GM12878 (cell line): ENCODE measurements around the gene B3GNT2. TPM values are rescaled to one million over a fixed set of nuclear protein-coding genes. Genes with fewer than 3 reads are reported as not detected.

Experiments used
- BMI1 ChIP-seq: fragments of 450-650 bp; IDR thresholded peaks from 2 replicates; pipeline ENCODE4 v1.6.1; 2016; ENCODE audit warnings: mild to moderate bottlenecking, moderate library complexity, borderline replicate concordance
- CBX5 ChIP-seq: sonication (generic); IDR thresholded peaks from 2 replicates; pipeline ENCODE4 v1.6.1; 2016; ENCODE audit warnings: low read depth, moderate library complexity, mild to moderate bottlenecking, inconsistent platforms
- DPF2 ChIP-seq: fragments of 450-650 bp; IDR thresholded peaks from 2 replicates; pipeline ENCODE4 v1.6.1; 2017; ENCODE audit warnings: mild to moderate bottlenecking
- EP300 ChIP-seq, 2 experiments: fragments of 150-350 bp in 1 of 2; IDR thresholded peaks; 2 replicates each; pipeline ENCODE4 v1.6.1; 2011 to 2012; ENCODE audit warnings: low read depth in 2 of 2, low read length in 2 of 2, borderline replicate concordance in 1 of 2, improper control_type of control experiment in 1 of 2, inconsistent platforms in 1 of 2; ENCODE audit not compliant: control insufficient read depth in 1 of 2
- ESRRA ChIP-seq: IDR thresholded peaks from 2 replicates; pipeline ENCODE4 v1.6.1; 2012; ENCODE audit warnings: mild to moderate bottlenecking, low read length, improper control_type of control experiment
- EZH2 ChIP-seq: IDR thresholded peaks from 2 replicates; pipeline ENCODE4 v1.6.1; 2012; ENCODE audit warnings: low read depth, mild to moderate bottlenecking, control low read depth, inconsistent platforms, low read length, borderline replicate concordance; ENCODE audit not compliant: control insufficient read depth
- FOS ChIP-seq: IDR thresholded peaks from 3 replicates; pipeline ENCODE4 v1.6.1; 2011; ENCODE audit warnings: borderline replicate concordance; ENCODE audit not compliant: insufficient read length; ENCODE audit errors: extremely low read depth
- IRF4 ChIP-seq: IDR thresholded peaks from 2 replicates; pipeline ENCODE4 v1.6.1; 2011; ENCODE audit warnings: low read depth, low read length
- JUND ChIP-seq: IDR thresholded peaks from 2 replicates; pipeline ENCODE4 v1.6.1; 2012; ENCODE audit warnings: low read depth, mild to moderate bottlenecking, low read length, improper control_type of control experiment, moderate library complexity
- MYB ChIP-seq: fragments of 150-350 bp; IDR thresholded peaks from 2 replicates; pipeline ENCODE4 v1.6.1; 2014; ENCODE audit warnings: mild to moderate bottlenecking, low read depth, low read length, borderline replicate concordance
- NBN ChIP-seq: fragments of 450-650 bp; IDR thresholded peaks from 2 replicates; pipeline ENCODE4 v1.6.1; 2016
- NFIC ChIP-seq: IDR thresholded peaks from 2 replicates; pipeline ENCODE4 v1.6.1; 2012; ENCODE audit warnings: low read depth, mild to moderate bottlenecking, inconsistent platforms, low read length, moderate library complexity
- NR2C1 ChIP-seq: fragments of 450-650 bp; IDR thresholded peaks from 2 replicates; pipeline ENCODE4 v1.6.1; 2017; ENCODE audit warnings: antibody characterized with exemption, mild to moderate bottlenecking, moderate library complexity
- PML ChIP-seq: IDR thresholded peaks from 2 replicates; pipeline ENCODE4 v1.6.1; 2012; ENCODE audit warnings: low read length, inconsistent platforms
- RAD51 ChIP-seq: fragments of 450-650 bp; IDR thresholded peaks from 2 replicates; pipeline ENCODE4 v1.6.1; 2016; ENCODE audit warnings: moderate library complexity, mild to moderate bottlenecking, inconsistent platforms
- RB1 ChIP-seq: fragments of 450-650 bp; formaldehyde crosslinking; IDR thresholded peaks from 2 replicates; pipeline ENCODE4 v1.6.1; 2017; ENCODE audit warnings: mild to moderate bottlenecking, borderline replicate concordance
- SMARCA5 ChIP-seq: fragments of 450-650 bp; IDR thresholded peaks from 2 replicates; pipeline ENCODE4 v1.6.1; 2017; ENCODE audit warnings: mild to moderate bottlenecking
- ZNF207 ChIP-seq: fragments of 450-650 bp; IDR thresholded peaks from 2 replicates; pipeline ENCODE4 v1.6.1; 2014; ENCODE audit warnings: antibody characterized with exemption, mild to moderate bottlenecking, borderline replicate concordance
- ZNF217 ChIP-seq: fragments of 450-650 bp; IDR thresholded peaks from 2 replicates; pipeline ENCODE4 v1.6.1; 2017; ENCODE audit warnings: antibody characterized with exemption, mild to moderate bottlenecking
- polyA plus RNA-seq, 11 experiments: library from polyadenylated mRNA; depleted of rRNA in 4 of 11; unstranded in 6 of 11; stranded (reverse) in 5 of 11; fragments of >200 nt; fragmentation: Nextera tagmentation in 4 of 11; fragmentation: Illumina TruSeq in 1 of 11; extraction: Ambion mirVana in 4 of 11; extraction: Trizol in 1 of 11; gene quantifications; 1 replicate in 1 of 11; 2 replicates in 10 of 11; pipeline versions ENCODE4 v1.2.1 to v1.2.3, GENCODE V29; 2011 to 2016; ENCODE audit warnings: inconsistent platforms in 2 of 11, missing spikeins in 2 of 11, low read depth in 1 of 11
- total RNA-seq, 4 experiments: library from RNA; depleted of rRNA in 3 of 4; stranded (reverse); fragments of >200 nt in 3 of 4; fragmentation: Illumina TruSeq in 1 of 4; extraction: Trizol in 1 of 4; gene quantifications; 2 replicates each; pipeline versions ENCODE4 v1.2.1 to v1.2.3, GENCODE V29; 2013 to 2021
- TF ChIP-seq, protein P1 (sequence below): IDR thresholded peaks from 2 replicates; pipeline ENCODE4 v1.6.1; 2011; ENCODE audit warnings: low read depth, low read length, improper control_type of control experiment, borderline replicate concordance
- TF ChIP-seq, protein P2 (sequence below): fragments of 450-650 bp; IDR thresholded peaks from 2 replicates; pipeline ENCODE4 v1.6.1; 2017; ENCODE audit warnings: low read depth, mild to moderate bottlenecking, moderate library complexity
- TF ChIP-seq, protein P3 (sequence below): IDR thresholded peaks from 2 replicates; pipeline ENCODE4 v1.6.1; 2012; ENCODE audit warnings: mild to moderate bottlenecking, low read depth, low read length
- TF ChIP-seq, protein P4 (sequence below): fragments of 450-650 bp; IDR thresholded peaks from 2 replicates; pipeline ENCODE4 v1.6.1; 2018; ENCODE audit warnings: borderline replicate concordance, mild to moderate bottlenecking; ENCODE audit not compliant: partially characterized antibody

B3GNT2 gene
- total and polyA plus RNA-seq, 10 of the 15 experiments (the other 5 are each of a cell fraction or from before 2014, with no cell fraction given): 19.7 to 103 (median 76.3) TPM

DNA sequence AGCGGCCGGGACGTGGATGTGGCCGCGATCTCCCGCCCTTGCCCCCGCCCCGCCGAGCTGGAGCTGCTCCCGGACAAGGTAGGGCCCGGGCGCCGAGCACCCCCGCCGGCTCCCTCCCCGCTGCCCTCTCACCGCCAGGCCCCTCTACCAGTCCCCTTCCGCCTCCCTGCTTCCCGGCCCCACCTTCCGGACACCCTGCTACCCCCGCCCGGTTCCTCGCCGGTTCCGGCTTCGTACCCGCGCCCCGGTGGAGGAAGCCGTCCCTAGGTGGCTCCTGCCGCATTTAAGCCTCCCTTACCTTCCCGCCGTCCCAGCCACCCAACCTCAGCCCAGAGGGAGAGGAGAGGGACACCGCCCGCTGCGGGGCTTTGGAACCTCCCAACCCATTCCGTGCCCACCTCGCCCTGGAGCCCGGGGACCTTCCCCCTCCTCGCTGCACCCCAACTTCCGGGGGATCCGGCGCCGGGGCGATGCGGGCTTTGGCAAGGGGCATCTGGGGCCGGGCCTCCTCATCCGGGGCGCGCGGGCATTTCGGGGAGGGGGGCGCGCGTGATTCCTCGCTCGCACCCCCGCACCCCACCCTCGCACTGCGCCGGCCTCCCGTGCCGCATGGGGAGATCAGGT lies 475 bp downstream of the B3GNT2 start (continued):
- TF ChIP-seq, protein P1, sequence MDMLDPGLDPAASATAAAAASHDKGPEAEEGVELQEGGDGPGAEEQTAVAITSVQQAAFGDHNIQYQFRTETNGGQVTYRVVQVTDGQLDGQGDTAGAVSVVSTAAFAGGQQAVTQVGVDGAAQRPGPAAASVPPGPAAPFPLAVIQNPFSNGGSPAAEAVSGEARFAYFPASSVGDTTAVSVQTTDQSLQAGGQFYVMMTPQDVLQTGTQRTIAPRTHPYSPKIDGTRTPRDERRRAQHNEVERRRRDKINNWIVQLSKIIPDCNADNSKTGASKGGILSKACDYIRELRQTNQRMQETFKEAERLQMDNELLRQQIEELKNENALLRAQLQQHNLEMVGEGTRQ: no peak
- TF ChIP-seq EZH2 (no peak), NBN (peak; percentile 21; the same call in 1 of the 2 replicates), JUND (no peak), NR2C1 (no peak), DPF2 (peak; percentile 16), PML (no peak), SMARCA5 (peak; percentile 8), RB1 (0 out of 2 replicates have a peak, but pooled peaks have one; percentile 36), ESRRA (no peak), ZNF217 (peak; percentile 6; the same call in 1 of the 2 replicates), BMI1 (no peak), MYB (no peak), RAD51 (no peak), CBX5 (no peak), FOS (no peak), EP300 (IDR thresholded peaks at IDR 0.05; ENCODE audit: borderline replicate concordance in 1 of 2, control insufficient read depth in 1 of 2, low read depth in 2 of 2, low read length in 2 of 2) (no peak), IRF4 (no peak), NFIC (no peak), ZNF207 (no peak)
- TF ChIP-seq, protein P2, sequence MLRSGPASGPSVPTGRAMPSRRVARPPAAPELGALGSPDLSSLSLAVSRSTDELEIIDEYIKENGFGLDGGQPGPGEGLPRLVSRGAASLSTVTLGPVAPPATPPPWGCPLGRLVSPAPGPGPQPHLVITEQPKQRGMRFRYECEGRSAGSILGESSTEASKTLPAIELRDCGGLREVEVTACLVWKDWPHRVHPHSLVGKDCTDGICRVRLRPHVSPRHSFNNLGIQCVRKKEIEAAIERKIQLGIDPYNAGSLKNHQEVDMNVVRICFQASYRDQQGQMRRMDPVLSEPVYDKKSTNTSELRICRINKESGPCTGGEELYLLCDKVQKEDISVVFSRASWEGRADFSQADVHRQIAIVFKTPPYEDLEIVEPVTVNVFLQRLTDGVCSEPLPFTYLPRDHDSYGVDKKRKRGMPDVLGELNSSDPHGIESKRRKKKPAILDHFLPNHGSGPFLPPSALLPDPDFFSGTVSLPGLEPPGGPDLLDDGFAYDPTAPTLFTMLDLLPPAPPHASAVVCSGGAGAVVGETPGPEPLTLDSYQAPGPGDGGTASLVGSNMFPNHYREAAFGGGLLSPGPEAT: peak; percentile 47
- TF ChIP-seq, protein P3, sequence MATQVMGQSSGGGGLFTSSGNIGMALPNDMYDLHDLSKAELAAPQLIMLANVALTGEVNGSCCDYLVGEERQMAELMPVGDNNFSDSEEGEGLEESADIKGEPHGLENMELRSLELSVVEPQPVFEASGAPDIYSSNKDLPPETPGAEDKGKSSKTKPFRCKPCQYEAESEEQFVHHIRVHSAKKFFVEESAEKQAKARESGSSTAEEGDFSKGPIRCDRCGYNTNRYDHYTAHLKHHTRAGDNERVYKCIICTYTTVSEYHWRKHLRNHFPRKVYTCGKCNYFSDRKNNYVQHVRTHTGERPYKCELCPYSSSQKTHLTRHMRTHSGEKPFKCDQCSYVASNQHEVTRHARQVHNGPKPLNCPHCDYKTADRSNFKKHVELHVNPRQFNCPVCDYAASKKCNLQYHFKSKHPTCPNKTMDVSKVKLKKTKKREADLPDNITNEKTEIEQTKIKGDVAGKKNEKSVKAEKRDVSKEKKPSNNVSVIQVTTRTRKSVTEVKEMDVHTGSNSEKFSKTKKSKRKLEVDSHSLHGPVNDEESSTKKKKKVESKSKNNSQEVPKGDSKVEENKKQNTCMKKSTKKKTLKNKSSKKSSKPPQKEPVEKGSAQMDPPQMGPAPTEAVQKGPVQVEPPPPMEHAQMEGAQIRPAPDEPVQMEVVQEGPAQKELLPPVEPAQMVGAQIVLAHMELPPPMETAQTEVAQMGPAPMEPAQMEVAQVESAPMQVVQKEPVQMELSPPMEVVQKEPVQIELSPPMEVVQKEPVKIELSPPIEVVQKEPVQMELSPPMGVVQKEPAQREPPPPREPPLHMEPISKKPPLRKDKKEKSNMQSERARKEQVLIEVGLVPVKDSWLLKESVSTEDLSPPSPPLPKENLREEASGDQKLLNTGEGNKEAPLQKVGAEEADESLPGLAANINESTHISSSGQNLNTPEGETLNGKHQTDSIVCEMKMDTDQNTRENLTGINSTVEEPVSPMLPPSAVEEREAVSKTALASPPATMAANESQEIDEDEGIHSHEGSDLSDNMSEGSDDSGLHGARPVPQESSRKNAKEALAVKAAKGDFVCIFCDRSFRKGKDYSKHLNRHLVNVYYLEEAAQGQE: no peak
- TF ChIP-seq, protein P4, sequence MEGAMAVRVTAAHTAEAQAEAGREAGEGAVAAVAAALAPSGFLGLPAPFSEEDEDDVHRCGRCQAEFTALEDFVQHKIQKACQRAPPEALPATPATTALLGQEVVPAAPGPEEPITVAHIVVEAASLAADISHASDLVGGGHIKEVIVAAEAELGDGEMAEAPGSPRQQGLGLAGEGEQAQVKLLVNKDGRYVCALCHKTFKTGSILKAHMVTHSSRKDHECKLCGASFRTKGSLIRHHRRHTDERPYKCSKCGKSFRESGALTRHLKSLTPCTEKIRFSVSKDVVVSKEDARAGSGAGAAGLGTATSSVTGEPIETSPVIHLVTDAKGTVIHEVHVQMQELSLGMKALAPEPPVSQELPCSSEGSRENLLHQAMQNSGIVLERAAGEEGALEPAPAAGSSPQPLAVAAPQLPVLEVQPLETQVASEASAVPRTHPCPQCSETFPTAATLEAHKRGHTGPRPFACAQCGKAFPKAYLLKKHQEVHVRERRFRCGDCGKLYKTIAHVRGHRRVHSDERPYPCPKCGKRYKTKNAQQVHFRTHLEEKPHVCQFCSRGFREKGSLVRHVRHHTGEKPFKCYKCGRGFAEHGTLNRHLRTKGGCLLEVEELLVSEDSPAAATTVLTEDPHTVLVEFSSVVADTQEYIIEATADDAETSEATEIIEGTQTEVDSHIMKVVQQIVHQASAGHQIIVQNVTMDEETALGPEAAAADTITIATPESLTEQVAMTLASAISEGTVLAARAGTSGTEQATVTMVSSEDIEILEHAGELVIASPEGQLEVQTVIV: peak; percentile 39
